Measurements from ENCODE around the gene ANKS3.
A peak's percentile ranks its signal among the peaks of the same experiment; 100 is the strongest.

Gene ANKS3

DNA sequence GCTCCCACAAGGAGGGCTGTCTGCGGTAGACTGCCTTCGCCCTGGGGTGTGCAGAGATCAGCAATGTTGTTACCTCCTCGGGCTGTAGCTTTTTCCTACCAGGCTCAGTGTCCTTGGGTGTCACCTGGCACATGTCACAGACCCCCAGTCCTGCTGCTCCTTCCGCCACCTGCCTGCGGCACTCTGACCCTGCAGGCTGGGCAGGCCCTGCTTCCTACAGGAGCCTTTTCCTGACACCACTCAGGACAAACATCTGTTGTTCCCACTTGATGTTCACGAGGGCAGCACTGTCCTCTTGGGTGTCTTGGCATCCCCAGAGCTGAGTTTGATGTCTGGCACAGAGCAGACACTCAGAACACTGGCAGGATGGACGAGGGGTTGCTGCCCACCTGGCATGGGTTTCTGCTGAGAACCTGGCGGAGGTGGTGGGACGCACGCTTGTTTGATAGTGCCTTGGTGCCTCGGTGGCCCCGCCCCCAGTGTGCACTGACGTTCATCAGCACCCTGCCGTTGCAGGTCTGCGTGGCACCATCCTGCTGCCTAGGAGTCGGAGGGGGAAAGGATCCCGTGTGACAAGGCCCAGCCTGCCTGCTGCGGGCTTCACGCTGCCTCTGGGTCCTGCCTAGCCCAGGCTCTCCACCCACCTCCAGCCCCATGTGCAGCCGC is 67.4 kb downstream of the ANKS3 start:
- no peak for DNase-seq (ENCODE audit: low read depth)

DNA sequence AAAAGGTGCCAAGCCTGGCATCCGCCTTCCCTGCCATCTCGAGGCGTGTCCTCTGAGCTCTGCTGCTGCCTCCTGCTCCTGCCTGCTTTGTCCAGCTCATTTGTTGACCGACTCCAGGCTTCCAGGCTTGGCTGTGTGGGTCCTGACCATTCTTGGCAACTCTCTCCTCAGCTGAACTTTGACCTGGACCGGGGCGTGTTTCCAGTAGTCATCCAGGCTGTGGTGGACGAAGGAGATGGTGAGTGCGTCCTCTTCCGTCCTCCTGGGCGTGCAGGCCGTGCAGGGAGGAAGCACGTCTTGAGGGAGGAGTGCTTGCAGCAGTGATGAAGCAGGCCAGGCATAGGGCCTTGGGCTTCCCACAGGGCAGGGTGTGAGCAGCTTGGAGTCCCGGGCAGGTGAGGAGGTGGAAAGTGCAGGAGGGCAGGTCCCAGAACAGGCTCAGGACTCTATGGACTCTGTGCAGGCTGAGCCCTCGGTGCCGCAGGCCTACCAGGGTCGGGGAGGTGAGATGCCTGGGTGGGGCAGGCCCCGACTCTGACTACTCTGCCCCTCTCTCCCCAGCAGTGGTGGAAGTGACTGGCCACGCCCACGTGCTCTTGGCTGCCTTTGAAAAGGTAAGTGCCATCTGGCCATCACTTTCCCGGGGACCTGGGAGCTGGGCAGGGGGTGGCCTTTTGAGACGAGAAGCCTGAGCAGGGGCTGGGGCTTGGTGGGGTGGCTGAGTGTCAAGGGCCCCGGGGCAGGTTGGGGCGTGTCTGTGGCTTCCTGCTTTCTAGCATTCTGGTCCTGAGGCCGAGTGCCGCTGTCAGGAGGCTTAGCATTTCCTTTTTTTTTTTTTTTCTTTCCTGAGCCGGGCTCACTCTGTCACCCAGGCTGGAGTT is 69.3 kb downstream of the ANKS3 start:
- DNase-seq (ENCODE audit: low read depth): peak; percentile 26

DNA sequence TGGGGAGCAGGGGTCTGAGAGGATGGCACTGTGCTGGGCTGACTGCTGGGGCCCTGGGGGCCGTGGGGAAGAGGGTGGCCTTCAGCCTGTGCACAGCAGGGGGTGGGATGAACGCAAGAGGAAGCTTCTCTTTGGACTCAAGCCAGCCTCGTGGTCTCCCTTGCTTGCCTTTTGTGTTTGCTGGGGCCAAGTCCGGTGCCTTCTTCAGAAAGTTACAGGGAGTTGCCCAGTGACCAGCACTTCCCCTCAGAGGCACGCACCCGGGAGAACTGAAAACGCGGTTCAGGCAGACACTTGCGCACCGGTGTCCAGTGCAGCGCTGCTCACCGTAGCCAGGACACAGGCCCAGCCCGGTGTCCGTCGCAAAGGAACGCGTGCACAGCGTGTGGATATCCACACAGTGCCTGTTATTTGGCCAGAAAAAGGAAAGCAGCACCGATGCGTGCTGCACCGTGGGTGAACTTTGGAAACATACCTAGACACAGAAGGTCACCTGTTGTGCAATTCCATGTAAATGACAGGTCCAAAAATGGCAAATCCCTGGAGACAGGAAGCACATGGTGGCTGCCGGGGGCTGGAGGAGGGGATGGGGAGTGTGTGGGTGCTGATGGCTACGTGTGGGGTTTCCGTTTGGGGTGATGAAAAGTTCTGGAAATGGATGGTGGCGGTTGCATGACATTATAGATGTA is 70.2 kb downstream of the ANKS3 start:
- DNase-seq (ENCODE audit: low read depth): no peak

DNA sequence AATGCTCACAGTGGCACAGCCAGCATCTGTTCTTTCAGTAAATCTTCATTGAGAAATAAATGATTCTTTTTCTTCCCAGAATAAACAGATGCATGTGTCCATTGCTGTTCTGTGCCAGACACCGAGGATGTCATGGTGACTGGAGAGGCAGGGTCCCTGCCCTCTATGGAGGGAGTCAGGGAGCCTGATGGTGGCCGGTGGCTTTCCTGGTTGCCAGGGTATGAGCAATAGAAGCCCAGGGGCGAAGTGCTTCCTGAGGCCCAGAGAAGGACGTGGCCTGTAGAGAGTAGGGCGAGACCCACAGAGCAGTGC is 70.7 kb downstream of the ANKS3 start:
- no peak for DNase-seq (ENCODE audit: low read depth)

DNA sequence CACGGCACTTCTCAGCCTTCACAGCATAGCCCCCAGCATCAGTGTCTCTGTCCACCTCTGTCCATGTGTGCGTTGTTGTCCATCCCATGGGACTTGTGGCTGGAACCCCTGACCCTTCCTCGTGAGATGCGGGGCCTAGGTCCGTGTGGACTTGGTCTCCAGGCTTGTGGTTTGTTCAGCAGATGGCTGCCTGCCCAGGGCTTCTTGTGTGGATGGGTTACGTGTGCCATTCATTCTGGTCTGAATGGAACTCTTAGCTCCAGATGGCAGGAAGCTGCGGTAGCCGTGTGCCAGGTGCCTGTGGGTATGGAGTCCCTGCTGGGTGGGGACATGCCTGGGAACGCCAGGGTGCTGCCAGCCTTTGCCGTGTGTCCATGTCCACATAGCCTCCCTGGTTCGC is 72.4 kb downstream of the ANKS3 start:
- no peak for DNase-seq (ENCODE audit: low read depth)

DNA sequence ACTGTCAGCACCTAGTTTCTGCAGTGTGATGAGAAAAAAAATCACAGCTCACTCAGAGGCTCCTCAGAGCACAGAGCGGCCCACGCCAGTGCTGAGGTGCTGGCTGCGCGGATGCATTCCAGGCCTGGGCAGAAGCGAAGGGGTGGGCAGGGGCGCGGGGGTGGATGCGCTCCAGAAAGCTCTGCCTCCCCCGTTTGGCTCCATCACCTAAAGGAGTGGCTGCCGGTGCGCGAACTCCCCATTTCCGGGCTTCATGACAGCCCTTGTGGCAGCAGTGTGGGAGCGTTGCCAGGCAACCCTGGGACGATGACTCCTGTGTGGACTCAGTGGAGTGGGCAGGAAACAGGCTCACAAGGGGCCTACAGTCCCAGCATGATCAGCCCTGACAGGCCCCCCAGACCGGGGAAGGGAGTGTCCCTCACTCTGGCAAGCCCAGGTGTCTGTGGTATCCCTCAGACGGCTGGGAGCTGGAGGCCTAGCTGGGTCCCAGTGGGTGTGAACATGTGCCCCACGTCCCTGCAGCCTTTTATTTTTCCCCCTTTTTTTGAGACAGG is 73.5 kb downstream of the ANKS3 start:
- DNase-seq (ENCODE audit: low read depth): peak; percentile 57

DNA sequence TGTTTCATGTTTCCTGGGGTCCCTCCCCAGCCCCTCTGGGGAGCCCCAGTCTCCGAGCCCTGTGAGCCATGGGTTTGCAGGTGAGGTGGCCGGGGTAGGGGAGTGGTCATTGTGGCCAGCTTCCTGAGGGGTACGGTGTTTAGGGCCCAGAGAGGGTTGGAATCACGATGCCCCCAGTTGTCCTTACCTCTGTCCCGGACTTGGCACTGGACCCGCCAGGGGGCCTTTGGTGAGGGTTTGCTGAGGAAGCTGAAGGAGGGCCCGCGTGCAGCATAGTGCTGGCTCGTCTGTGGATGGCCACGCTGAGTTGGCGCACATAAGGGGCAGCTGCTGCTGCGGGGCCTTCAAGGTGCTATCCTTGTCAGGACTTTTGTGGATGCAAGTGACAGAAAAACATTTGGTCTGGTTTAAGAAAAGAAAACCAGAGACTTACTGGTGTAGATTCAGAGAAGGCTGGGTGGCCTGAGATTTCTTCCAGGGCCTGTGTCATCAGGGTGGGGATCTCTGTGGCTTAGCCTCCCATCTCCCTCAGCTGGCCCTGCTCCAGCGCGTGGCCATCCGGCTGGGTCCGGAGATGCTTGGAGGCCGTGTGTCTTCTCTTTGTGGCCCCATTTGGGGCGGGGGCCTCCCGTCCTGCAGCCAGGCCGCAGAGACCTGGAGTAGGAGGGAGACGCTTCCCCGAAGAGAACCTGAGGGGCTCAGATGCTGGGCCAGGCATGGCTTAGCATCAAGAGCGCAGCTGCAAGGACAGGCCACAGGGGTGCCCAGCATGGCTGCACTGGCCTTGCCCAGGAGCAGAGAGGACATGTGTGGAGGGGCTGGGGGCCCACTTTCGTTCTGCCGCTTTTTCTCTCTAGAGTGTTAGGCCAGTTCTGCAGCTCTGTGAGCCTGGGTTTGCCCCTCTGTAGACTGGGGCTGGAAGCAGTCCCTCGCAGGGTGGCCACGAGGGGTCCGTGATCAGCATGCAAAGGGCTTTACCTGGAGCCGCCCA is 74.4 kb downstream of the ANKS3 start:
- DNase-seq (ENCODE audit: low read depth): no peak

DNA sequence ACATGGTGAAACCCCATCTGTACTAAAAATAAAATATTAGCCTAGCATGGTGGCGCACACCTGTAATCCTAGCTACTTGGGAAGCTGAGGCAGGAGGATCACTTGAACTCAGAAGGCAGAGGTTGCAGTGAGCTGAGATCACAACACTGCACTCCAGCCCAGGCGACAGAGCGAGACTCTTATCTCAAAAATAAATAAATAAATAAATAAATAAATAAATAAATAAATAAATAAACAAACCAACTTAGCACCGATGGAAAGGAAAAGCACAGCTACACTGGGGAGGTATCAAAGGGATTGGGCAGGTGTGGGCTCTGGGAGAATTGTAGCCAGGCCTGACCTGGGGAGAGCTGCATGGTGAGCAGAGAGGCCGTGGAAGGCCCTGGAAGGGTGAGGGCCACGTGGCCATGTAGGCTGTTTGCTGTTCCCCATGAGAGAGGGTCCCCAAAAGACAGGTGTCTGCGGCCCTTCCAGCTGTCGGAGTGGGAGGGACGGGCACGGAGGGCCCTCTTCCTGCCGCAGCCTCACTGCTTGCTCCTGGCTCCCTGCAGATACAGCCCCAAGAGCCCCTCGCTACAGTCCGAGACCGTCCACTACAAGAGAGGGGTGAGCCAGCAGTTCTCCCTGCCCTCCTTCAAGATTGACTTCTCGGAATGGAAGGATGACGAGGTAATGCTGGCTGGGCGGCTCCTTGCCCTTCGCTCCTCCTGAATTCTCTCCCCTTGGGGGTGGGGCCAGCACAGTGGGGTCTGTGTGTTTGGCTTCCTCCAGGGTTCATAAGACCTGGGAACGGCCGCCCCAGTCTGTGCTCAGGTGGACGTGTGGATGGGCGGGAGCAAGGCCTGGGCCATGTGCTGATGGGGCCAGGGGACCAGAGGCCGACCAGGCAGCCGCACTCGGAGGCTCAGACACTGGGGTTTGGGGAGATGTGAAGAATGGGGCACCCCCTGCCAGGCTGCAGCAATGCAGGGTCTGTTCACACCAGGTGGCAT is 77.1 kb downstream of the ANKS3 start:
- no peak for DNase-seq (ENCODE audit: low read depth)

DNA sequence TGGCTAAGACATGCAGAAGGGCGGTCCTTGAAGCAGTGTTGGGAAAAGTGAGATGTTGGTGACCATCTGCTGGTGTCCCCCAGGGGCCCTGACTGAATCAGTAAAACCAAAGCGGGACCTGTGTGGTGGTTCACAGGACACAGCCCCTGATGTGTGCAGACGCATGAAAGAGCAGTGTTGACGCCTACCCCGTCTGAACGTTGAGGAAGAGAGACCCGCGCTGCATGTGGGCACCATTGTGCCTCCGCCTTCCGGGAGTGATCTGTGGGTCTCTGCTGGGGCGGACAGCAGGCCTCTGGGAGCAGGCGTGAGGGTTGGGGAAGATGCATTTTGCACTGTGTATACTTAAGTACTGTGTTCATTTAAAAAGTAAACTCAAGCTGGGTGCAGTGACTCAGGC is 77.8 kb downstream of the ANKS3 start:
- no peak for DNase-seq (ENCODE audit: low read depth)

DNA sequence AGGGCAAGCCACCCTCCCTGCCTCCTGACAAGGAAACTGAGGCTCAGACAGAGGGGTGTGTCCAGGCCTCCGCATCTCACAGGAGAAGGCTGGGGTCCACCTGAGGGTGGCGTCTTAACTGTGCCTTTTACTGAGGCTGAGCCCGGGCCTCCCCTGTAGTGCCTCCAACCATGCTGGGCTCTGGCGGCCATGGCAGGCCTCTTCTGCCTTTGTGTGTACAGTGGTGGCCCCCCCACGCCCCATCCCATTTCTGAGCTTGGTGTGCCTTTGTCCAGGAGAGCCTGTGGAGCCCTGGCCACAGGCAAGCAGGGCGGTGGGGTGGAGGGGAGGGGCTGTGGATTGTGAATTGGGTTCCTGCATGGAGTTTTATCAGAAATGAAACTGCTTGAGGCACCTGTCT is 78.3 kb downstream of the ANKS3 start:
- DNase-seq (ENCODE audit: low read depth): no peak

DNA sequence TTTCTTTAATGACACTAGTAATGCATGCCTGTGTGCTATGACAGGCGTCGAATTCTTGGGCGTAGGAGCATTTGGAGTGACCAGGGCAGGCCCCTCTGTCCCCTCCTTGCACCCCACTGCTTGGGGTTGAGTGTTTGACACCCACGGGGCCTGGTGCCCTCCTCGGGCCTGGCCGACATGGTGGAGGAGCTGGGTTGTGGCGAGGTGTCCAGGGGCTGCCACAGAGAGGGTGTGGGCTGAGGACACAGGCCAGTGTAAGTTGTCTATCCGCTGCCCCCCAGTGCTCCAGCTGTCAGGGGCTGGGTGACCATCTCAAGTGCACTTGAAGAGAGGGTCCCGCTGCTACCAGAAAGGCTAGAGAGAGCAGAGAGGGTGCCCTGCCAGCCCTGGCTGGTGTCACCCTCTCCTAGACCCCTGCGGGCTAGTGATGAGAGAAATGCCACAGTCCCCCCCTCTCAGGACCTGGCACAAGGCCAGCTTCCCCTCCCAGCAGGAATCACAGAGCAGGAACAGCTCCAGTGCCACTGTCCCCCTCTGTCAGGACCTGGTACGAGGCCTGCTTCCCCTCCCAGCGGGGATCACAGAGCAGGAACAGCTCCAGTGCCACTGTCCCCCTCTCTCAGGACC is 79.0 kb downstream of the ANKS3 start:
- no peak for DNase-seq (ENCODE audit: low read depth)

DNA sequence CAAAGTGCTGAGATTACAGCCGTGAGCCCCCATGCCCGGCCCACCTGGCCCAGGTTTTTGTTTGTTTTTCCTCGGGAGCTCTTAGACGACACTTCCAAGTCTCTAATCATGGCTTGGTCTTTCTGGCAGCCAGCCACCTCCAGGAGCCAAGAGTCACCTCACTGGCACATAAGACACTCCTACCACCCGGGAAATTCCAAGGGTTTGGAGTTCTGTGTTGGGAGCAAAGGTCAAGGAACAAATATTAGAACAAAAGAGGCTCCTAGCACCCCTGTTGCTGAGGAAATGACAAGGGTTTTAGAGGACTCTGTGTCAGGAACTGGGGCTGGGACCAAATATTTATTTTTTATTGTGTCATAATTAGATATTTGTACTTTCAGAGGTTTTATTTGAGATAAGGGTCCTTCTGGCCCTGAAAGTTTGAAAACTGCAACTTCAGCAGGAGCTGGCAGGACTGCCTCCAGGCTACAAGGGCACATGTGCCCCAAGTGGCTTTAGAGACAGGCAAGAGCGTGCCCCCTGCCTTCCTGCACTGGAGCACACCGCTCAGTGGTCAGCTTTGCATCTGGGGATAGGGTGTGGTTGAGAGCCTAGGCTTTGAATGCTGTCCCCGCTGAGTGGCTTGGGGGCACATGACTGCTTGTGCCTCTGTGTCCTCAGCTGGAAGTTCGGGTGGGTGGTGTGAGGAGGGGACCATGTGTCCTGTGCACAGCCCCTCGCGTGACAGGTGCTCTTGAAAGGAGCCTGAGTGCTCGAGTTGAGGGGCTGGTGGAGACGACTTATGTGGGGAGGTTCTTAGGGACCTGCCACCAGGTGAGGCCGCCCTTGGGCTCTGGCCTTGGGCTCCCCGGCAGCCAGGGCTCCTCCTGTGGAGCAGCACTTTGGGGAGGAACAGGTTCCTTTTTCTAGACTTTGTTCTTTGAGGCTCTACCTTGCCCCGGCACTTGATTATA is 79.8 kb downstream of the ANKS3 start:
- DNase-seq (ENCODE audit: low read depth): no peak

DNA sequence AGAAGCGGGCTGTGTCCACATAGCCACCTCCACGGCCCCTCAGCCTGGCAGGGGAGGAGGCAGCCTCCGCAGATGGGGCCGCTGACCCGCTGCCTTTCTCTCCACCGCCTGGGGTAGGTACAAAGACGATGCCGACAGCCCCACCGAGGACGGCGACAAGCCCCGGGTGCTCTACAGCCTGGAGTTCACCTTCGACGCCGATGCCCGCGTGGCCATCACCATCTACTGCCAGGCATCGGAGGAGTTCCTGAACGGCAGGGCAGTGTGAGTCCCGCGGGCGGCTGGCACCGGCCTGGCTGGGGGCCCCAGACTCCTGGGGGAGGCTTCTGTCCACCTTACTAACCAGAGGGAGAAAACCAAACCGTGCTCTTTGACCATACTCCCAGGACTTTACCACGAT is 81.5 kb downstream of the ANKS3 start:
- no peak for DNase-seq (ENCODE audit: low read depth)

DNA sequence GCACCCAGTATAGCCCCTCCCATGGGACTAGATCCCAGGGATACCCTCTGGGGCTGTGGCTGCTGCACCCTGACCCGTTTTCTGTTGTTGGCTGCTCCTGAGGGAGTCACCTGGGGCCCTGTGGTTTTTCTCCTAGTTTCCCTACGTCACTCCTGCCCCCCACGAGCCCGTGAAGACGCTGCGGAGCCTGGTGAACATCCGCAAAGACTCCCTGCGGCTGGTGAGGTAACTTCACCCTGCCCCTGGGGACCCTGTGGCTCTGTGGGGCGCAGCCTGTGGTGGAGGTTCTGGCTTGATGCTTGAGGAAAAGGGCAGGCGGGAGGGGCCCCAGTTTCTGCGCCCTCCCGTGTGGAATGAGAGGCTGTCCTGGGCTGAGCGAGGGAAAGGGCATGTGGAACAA is 82.2 kb downstream of the ANKS3 start:
- no peak for DNase-seq (ENCODE audit: low read depth)

DNA sequence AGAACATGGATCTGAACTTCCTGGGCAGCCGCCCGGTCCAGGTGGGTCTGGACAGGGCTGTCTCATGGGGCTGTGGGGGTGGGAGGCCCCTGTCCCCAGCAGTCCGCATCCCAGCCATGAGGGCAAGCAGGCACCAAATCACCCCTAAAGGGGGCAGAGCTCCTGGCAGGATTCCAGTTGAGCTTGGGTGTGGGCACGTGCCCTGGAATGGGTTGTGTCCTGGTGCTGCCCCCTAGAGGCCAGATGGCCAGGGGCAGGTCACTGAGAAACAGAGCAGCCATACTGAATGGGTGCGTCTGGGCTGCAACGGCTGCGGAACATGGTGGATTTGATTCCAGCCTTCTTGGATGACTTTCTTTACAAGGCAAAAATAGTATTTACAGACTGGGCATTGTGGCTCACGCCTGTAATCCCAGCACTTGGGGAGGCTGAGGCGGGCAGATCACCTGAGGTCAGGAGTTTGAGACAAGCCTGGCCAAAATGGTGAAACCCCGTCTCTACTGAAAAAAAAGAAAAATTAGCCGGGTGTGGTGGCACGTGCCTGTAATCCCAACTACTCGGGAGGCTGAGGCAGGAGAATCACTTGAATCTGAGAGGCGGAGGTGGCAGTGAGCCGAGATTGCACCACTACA is 83.5 kb downstream of the ANKS3 start:
- DNase-seq (ENCODE audit: low read depth): peak; percentile 70

DNA sequence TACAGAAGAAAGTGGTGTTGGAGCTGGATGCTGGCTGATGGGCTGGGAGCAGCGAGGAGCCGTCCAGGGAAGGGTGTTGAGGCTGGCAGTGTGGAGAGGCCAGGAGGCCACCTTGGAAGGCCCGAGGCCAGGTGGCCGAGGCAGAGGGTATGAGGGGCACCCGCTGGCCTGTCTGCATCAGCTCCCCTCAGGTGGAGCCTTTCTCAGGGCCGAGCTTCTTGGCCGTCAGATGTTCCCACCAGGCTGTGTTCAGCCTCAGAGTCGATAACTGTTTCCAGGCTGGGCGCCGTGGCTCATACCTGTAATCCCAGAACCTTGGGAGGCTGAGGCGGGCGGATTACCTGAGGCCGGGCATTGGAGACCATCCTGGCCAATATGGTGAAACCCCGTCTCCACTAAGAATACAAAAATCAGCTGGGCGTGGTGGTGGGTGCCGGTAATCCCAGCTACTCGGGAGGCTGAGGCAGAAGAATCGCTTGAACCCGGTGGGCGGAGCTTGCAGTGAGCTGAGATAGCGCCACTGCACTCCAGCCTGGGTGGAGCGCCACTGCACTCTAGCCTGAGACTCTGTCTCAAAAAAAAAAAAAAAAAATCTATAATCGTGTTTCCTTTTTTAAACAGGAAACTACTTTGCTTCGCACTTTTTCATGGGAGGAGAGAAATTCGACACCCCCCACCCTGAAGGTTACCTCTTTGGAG is 84.2 kb downstream of the ANKS3 start:
- no peak for DNase-seq (ENCODE audit: low read depth)

DNA sequence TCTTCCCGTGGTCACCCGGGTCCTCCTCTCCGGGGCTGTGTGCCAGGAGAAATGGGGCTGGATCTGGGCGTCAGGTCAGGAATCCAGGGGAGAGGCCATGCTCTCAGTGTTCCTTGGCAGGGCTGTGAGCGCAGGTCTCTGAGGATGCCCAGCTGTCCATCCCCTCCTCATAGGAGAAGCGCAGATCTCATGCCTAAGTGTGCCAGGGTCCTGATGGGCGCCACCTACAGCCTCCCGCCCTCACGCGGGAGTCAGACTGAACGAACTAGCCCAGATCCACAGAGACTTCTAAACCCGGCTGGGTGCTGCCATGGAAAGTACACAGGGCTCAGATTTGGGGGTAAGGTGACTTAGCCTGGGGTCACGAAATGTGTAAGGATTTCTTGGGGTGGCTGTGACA is 85.2 kb downstream of the ANKS3 start:
- no peak for DNase-seq (ENCODE audit: low read depth)

DNA sequence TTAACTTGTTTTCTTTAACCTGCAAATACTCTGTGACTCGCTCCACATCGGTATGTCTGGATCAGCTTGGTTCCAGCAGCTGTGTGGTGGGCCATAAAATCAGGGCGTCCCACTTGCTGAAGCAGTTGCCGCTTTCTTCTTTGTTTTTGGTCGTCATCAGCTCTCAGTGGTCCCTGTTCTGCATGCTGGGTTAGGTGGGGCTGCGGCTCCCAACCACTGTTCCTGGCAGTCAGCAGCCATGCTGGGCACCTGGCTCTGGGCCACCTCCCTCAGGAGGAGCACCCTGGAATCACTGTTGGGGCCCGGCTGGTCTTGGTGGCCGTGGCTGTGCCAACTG is 86.5 kb downstream of the ANKS3 start:
- no peak for DNase-seq (ENCODE audit: low read depth)
